ENCODE results near the gene STYXL1.

DNA sequence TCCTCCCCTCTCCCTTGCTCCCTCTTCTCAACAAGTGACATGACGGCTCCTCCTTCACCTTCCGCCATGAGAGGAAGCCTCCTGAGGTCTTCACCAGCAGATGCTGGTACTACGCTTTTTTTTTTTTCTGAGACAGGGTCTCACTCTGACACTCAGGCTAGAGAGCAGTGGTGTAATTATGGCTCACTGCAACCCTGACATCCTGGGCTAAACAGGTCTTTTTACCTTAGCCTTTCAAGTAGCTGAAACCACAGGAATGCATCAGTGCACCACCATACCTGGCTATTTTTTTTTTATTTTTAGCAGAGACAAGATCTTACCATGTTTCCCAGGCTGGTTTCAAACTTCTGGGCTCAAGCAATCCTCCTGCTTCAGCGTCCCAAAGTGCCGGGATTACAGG is 43.7 kb upstream of the STYXL1 start:
- TF ChIP-seq EP300 (IDR thresholded peaks at IDR 0.05) = no peak
- TF ChIP-seq, protein P1, sequence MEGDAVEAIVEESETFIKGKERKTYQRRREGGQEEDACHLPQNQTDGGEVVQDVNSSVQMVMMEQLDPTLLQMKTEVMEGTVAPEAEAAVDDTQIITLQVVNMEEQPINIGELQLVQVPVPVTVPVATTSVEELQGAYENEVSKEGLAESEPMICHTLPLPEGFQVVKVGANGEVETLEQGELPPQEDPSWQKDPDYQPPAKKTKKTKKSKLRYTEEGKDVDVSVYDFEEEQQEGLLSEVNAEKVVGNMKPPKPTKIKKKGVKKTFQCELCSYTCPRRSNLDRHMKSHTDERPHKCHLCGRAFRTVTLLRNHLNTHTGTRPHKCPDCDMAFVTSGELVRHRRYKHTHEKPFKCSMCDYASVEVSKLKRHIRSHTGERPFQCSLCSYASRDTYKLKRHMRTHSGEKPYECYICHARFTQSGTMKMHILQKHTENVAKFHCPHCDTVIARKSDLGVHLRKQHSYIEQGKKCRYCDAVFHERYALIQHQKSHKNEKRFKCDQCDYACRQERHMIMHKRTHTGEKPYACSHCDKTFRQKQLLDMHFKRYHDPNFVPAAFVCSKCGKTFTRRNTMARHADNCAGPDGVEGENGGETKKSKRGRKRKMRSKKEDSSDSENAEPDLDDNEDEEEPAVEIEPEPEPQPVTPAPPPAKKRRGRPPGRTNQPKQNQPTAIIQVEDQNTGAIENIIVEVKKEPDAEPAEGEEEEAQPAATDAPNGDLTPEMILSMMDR (IDR thresholded peaks at IDR 0.05) = no peak

Data from sigmoid colon (tissue), 4 donors.